GM18526 (cell line): ENCODE data around the gene EHMT1.
"Not testable (repeated sequence)": the region's sequence is repeated elsewhere in the genome, so short reads cannot be mapped to it uniquely, and the experiment has no call there.

Source experiments
- POLR2A ChIP-seq: IDR thresholded peaks from 3 replicates; pipeline ENCODE4 v1.6.1; 2011; ENCODE audit not compliant: insufficient read length; ENCODE audit errors: extremely low read depth

The EHMT1 gene

DNA sequence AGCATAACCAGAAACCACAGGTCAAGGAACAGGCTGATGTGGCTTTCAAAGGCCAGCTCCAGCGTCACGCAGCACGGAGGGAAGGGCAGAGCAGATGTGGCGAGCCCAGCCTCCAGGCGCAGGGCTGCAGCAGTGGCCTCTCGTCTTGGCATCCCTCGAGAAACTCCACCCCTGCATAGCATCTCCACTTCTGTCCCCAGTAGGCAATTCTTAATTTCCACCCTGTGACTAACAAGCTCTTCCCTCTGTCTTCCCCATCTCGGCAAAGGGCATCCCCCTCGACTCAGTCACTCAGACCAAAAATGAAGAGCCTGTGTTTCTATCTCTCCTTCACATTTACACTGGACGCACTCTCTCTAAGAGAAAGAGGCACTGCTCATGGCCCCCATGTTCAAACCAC is 257.0 kb downstream of the EHMT1 start:
- no peak for TF ChIP-seq POLR2A

DNA sequence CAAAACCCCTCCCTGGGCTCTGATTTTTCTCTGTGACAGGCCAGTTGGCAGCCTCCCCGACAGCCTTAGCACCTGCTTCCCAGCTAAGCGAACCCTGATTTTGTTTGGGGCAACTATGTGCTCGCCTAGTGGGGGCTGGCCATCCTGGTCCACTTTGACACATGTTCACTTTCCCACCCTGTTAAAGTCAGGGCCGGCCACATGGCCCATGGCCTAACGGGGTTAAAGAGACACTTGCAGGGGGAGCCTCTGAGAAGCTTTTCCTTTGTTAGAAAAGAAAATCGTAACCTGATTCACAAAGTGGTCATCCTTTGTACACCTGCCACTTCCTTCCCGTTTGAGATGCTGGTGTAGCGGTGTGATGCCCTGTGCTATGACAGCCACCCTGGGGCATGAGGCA is 257.5 kb downstream of the EHMT1 start:
- TF ChIP-seq POLR2A: no peak

- no peak for TF ChIP-seq POLR2A
Measured at GRCh38 chr9:137876781-137877386, 258.1 kb downstream of the EHMT1 start.

DNA sequence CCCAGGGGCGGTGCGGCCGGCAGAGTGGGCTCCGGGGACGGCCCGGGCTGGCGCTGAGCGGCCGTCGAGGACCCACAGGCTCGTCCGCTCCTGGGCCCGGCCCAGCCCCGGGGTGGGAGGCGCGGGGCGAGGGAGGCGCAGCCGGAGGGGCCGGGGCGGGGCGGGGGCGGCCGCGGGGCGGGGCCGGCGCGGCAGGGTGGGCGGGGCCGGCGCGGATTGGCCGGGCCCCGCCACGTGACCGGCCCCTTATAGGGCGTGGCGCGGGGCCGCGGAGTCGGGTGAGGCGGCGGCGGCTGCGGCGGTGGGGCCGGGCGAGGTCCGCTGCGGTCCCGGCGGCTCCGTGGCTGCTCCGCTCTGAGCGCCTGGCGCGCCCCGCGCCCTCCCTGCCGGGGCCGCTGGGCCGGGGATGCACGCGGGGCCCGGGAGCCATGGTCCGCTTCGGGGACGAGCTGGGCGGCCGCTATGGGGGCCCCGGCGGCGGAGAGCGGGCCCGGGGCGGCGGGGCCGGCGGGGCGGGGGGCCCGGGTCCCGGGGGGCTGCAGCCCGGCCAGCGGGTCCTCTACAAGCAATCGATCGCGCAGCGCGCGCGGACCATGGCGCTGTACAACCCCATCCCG is 258.8 kb downstream of the EHMT1 start, which contains the start of gene CACNA1B:
Gene CACNA1B, plus strand, starts transcription at position 277 of the 617 bp plus-strand sequence. Its CDS starts 152 bp downstream, at position 429.
- TF ChIP-seq POLR2A: not testable (repeated sequence)

GRCh38 chr9:137878146-137878941 is 259.5 kb downstream of the EHMT1 start:
- no peak for TF ChIP-seq POLR2A

GRCh38 chr9:137879052-137879451 is 260.2 kb downstream of the EHMT1 start:
- no peak for TF ChIP-seq POLR2A

GRCh38 chr9:137879566-137880150 is 260.9 kb downstream of the EHMT1 start:
- no peak for TF ChIP-seq POLR2A

DNA sequence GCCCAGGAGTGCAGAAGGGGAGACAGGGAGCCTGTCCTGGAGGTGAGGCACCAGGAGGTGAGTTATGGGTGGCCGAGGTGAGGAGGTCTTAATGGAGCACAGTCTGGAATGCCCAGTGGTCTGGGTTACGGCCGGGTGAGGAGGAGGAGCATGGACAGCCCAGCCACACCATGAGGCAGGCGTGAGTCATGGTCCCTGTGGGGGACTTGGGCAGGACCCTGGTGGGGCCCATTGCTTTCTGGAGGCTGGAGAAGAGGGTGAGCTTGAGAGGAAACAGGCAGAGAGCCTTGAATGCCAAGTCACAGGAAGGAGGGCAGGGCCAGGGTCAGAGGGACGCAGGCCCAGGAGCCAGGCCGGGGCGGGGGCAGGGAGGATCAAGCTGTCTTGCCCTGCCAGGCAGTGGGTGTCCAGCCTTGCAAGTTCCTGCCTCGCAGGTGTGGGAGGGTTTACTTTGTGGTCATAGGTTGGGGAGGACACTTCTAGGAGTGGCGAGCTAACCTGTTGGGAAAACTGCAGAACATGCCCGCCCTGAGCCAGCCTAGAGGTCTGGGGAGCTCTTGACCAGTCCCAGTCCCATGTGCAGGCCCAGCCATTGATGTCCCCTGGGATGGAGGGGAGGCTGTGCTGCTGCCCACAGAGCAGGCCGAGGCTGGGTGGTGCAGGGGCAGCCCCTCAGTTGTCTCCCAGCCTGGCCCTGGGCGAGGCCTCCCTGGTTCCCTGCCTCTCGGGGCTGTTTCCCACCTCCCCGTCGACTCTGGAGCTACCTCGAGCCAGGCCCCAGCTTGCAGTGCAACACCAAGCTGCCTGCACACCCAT is 261.6 kb downstream of the EHMT1 start:
- TF ChIP-seq POLR2A: no peak

DNA sequence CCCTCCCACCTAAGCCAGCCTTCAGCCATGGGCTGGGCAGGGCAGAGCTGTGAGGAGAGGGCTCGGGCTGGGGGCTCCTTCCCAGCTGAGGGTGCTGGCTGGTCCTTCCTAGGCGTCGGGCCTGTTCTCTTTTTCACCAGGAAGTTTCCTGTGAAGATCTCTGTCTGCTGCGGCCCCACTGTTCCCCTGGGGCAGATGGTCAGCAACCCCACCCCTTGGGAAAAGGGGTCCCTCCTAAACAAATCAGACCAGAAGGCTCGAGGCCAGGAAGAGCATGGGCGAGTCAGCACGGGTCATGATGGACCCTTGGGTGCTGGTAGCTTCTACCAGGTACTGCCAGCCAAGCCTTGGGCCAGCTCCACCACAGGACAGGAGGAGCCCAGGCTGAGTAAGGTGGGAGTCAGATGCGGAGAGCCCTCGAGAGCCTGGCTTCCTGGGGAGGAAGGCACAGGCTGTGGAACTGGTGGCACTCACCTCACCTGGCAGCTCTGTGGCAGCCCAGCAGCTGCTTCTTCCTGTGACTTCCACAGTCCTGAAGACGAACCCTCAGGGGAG is 262.2 kb downstream of the EHMT1 start:
- no peak for TF ChIP-seq POLR2A

DNA sequence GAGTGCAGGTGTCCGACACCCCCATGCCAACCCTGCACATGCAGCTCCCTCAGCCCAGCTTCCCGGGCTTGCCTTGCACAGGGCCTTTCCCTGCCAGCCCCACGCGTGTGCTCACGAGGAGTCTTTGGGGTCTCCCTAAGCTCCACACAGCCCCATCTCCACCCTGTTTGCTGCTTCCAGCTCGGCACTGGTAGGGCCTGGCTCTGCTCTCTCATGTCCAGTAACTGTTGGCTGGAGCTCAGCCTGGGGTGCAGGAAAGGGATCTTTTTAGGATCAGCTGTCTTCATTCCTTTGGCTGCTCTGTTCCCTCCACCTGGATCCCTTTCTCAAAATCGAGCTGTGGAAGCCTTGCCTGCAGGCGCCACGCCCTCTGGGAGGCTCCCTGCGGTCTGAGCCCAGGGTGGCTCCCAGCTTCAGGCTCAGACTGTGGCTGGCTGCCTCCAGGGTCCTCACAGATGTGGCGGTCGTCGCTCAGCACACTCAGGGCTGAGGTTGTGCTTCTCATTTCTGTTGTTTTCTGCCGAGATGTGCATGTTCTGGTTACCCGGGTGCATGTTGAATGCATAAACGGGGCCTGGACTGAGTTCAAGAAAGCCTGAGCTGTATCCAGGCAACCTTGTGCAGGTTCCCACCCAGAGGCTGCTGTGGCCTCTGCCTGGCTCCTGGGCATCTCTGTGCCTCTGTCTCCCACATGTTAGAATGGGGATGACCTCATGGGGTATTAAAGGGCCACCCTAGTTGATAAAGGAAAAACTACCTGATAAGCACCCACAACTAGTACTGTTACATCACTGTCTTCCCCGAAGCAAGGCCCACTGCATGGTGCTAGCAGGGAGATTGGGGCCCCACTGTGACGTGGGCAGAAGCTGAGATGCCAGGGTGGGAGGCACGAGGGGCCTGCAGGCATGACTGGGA is 263.0 kb downstream of the EHMT1 start:
- no peak for TF ChIP-seq POLR2A

GRCh38 chr9:137882506-137882821 is 263.7 kb downstream of the EHMT1 start:
- TF ChIP-seq POLR2A: no peak
